H9 (cell line): ENCODE results near the gene DDX25. TPM values are rescaled to one million over a fixed set of nuclear protein-coding genes. Genes with fewer than 3 reads are reported as not detected.

Source experiments
- DNase-seq: peaks from one replicate; pipeline ENCODE4 v3.0.0-alpha.2; 2017
- H2AFZ ChIP-seq: one replicate; pipeline ENCODE4 v1.6.1; 2013; ENCODE audit warnings: mild to moderate bottlenecking, low read length, control low read depth, moderate library complexity
- H2AK5ac ChIP-seq: 2 replicates; pipeline ENCODE4 v1.6.1; 2013; ENCODE audit warnings: low read length, control low read depth, mixed read lengths; ENCODE audit not compliant: insufficient read length
- H2BK120ac ChIP-seq: one replicate; pipeline ENCODE4 v1.6.1; 2013; ENCODE audit warnings: low read depth, mild to moderate bottlenecking, low read length, control low read depth, inconsistent platforms; ENCODE audit not compliant: poor library complexity, severe bottlenecking
- H2BK12ac ChIP-seq: 2 replicates; pipeline ENCODE4 v1.6.1; 2013; ENCODE audit warnings: low read length, control low read depth, mixed read lengths, low read depth; ENCODE audit not compliant: insufficient read length
- H2BK15ac ChIP-seq: 2 replicates; pipeline ENCODE4 v1.6.1; 2013; ENCODE audit warnings: low read depth, low read length, control low read depth
- H2BK20ac ChIP-seq: one replicate; pipeline ENCODE4 v1.6.1; 2013; ENCODE audit warnings: low read depth, mild to moderate bottlenecking, low read length, control low read depth, inconsistent platforms; ENCODE audit not compliant: poor library complexity, severe bottlenecking
- H2BK5ac ChIP-seq: 2 replicates; pipeline ENCODE4 v1.6.1; 2013; ENCODE audit warnings: low read length, control low read depth, mixed read lengths; ENCODE audit not compliant: insufficient read length
- H3K14ac ChIP-seq: 2 replicates; pipeline ENCODE4 v1.6.1; 2013; ENCODE audit warnings: low read length, control low read depth; ENCODE audit not compliant: insufficient read depth
- H3K18ac ChIP-seq: 2 replicates; pipeline ENCODE4 v1.6.1; 2013; ENCODE audit warnings: low read depth, mild to moderate bottlenecking, mixed read lengths, low read length, control low read depth; ENCODE audit not compliant: insufficient read length
- H3K23ac ChIP-seq: 2 replicates; pipeline ENCODE4 v1.6.1; 2013; ENCODE audit warnings: low read length, control low read depth, mixed read lengths, low read depth; ENCODE audit not compliant: insufficient read length
- H3K23me2 ChIP-seq: 2 replicates; pipeline ENCODE4 v1.6.1; 2013; ENCODE audit warnings: low read depth, mild to moderate bottlenecking, mixed read lengths, low read length, control low read depth; ENCODE audit not compliant: insufficient read length, poor library complexity, severe bottlenecking
- H3K27ac ChIP-seq: 2 replicates; pipeline ENCODE4 v1.5.1; 2013; ENCODE audit warnings: low read length, control low read depth, mixed read lengths, low read depth; ENCODE audit not compliant: insufficient read length
- H3K27me3 ChIP-seq: 2 replicates; pipeline ENCODE4 v1.6.1; 2013; ENCODE audit warnings: low read length, control low read depth, inconsistent platforms; ENCODE audit not compliant: insufficient read depth
- H3K4ac ChIP-seq: 2 replicates; pipeline ENCODE4 v1.6.1; 2013; ENCODE audit warnings: low read depth, mild to moderate bottlenecking, control low read depth, inconsistent platforms, low read length, moderate library complexity
- H3K4me1 ChIP-seq: 2 replicates; pipeline ENCODE4 v1.6.1; 2013; ENCODE audit warnings: low read length, control low read depth, inconsistent platforms; ENCODE audit not compliant: insufficient read depth
- H3K4me2 ChIP-seq: 2 replicates; pipeline ENCODE4 v1.6.1; 2013; ENCODE audit warnings: low read length, control low read depth, mixed read lengths; ENCODE audit not compliant: insufficient read length, insufficient read depth
- H3K56ac ChIP-seq: 2 replicates; pipeline ENCODE4 v1.6.1; 2013; ENCODE audit warnings: low read depth, mild to moderate bottlenecking, mixed read lengths, low read length, control low read depth; ENCODE audit not compliant: insufficient read length
- H3K79me1 ChIP-seq: 2 replicates; pipeline ENCODE4 v1.6.1; 2013; ENCODE audit warnings: low read depth, mild to moderate bottlenecking, moderate library complexity, low read length, control low read depth, inconsistent platforms; ENCODE audit not compliant: insufficient read depth, poor library complexity, severe bottlenecking
- H3K79me2 ChIP-seq: 2 replicates; pipeline ENCODE4 v1.6.1; 2013; ENCODE audit warnings: low read length, control low read depth, inconsistent platforms; ENCODE audit not compliant: insufficient read depth
- H3K9ac ChIP-seq: 2 replicates; pipeline ENCODE4 v1.6.1; 2013; ENCODE audit warnings: low read length, control low read depth, mixed read lengths; ENCODE audit not compliant: insufficient read length; ENCODE audit errors: extremely low read depth
- H3K9me3 ChIP-seq: one replicate; pipeline ENCODE4 v1.6.1; 2013; ENCODE audit warnings: low read depth, low read length, inconsistent platforms; ENCODE audit not compliant: control insufficient read depth
- H3T11ph ChIP-seq: one replicate; pipeline ENCODE4 v1.6.1; 2013; ENCODE audit warnings: mild to moderate bottlenecking, low read length, control low read depth, inconsistent platforms
- H4K20me1 ChIP-seq: one replicate; pipeline ENCODE4 v1.6.1; 2013; ENCODE audit not compliant: control insufficient read depth, insufficient read length, insufficient read depth
- H4K5ac ChIP-seq: 2 replicates; pipeline ENCODE4 v1.6.1; 2013; ENCODE audit warnings: low read depth, mild to moderate bottlenecking, mixed read lengths, low read length, control low read depth; ENCODE audit not compliant: insufficient read length
- H4K8ac ChIP-seq: replicated peaks from 2 replicates; pipeline ENCODE4 v1.6.1; 2013; ENCODE audit warnings: low read length, control low read depth, mixed read lengths, low read depth; ENCODE audit not compliant: insufficient read length
- H4K91ac ChIP-seq: 2 replicates; pipeline ENCODE4 v1.6.1; 2013; ENCODE audit warnings: low read depth, mild to moderate bottlenecking, moderate library complexity, mixed read lengths, low read length, control low read depth; ENCODE audit not compliant: insufficient read length
- H3K27ac Mint-ChIP-seq, 3 experiments: 2 replicates in 2 of 3; 3 replicates in 1 of 3; pipeline ENCODE4 v1.8.0; 2020 to 2021; ENCODE audit warnings: mixed read lengths in 3 of 3, mild to moderate bottlenecking in 1 of 3, moderate library complexity in 1 of 3
- H3K27me3 Mint-ChIP-seq: 2 replicates; pipeline ENCODE4 v1.8.0; 2021; ENCODE audit warnings: low read depth, mild to moderate bottlenecking, moderate library complexity, mixed read lengths
- H3K36me3 Mint-ChIP-seq, 3 experiments: 2 replicates in 2 of 3; 3 replicates in 1 of 3; pipeline ENCODE4 v1.8.0; 2020 to 2021; ENCODE audit warnings: low read depth in 3 of 3, mixed read lengths in 3 of 3; ENCODE audit not compliant: insufficient read depth in 1 of 3
- H3K4me1 Mint-ChIP-seq, 2 experiments: 2 replicates each; pipeline ENCODE4 v1.8.0; 2020; ENCODE audit warnings: mixed read lengths in 2 of 2
- H3K4me3 Mint-ChIP-seq, 2 experiments: 2 replicates in 1 of 2; 3 replicates in 1 of 2; pipeline ENCODE4 v1.8.0; 2020 to 2021; ENCODE audit warnings: mild to moderate bottlenecking in 2 of 2, mixed read lengths in 2 of 2, moderate library complexity in 1 of 2
- H3K9me3 Mint-ChIP-seq, 2 experiments: 2 replicates in 1 of 2; 3 replicates in 1 of 2; pipeline ENCODE4 v1.8.0; 2020; ENCODE audit warnings: mild to moderate bottlenecking in 2 of 2, mixed read lengths in 2 of 2, moderate library complexity in 1 of 2
- WGBS: extraction: QIAGEN DNeasy Blood & Tissue Kit; methylation state at CpG from one replicate; pipeline ENCODE4 v1.1.7; 2013; ENCODE audit warnings: missing lambda C conversion rate, low lambda C conversion rate, mixed read lengths; ENCODE audit not compliant: insufficient read length; ENCODE audit errors: extremely low coverage; 5-methylcytosine and 5-hydroxymethylcytosine counted together
- total RNA-seq: library from RNA; stranded (reverse); gene quantifications from 2 replicates; pipeline ENCODE4 v1.2.1, GENCODE V29; 2021
- TF ChIP-seq, protein P1 (sequence below): fragments of 200-600 bp; sonication (generic); conservative IDR thresholded peaks from 3 replicates; pipeline ENCODE4 v1.8.0; 2021; ENCODE audit warnings: antibody characterized with exemption, mild to moderate bottlenecking

Gene DDX25
- total RNA-seq, 1 experiment from 2014 or later = 6.9 TPM

DNA sequence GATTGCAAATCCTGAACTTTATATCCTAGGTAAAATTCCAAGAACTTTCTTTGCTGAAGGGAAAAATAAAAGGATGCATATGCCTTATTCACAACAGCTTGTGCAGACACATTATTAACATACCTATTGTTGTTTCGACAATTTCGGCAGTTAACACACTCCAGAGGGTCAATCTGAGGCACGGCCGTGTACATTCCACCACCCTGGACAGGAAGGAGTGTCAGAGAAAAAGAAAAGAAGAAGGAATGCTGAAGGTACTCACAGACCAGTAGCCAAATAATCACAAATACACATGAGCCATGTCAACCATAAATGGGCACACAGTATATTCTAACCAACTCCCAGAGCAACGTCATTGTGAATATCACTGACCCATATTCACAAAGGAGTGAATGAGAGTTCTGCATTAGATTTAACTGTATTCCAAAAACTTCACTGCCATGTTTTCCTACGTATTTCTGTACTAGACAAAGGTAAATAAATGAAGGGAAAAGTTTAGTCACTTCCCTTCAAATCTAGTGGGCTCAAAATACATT lies 73.9 kb downstream of the DDX25 start:
- H3K27ac ChIP-seq = no peak overlapping the region
- H2BK12ac ChIP-seq = no peak overlapping the region
- peaks cover 20 to 25% of the 10 kb centered on the region in 2 experiments for H3K4me1 Mint-ChIP-seq
- WGBS = no CpG with 5 or more reads among the region's 6 CpGs
- H3K23me2 ChIP-seq = no peaks in the 10 kb centered on the region
- no peaks in the 10 kb centered on the region for H3K79me2 ChIP-seq
- H3K79me1 ChIP-seq = no peaks in the 10 kb centered on the region
- no peak overlapping the region for H3T11ph ChIP-seq
- no peak overlapping the region for H2AFZ ChIP-seq
- H4K20me1 ChIP-seq = no peaks in the 10 kb centered on the region
- no peak overlapping the region for H4K91ac ChIP-seq
- no peak overlapping the region for H2BK5ac ChIP-seq
- H3K4me2 ChIP-seq = no peak overlapping the region
- no peak overlapping the region for H2AK5ac ChIP-seq
- no peak overlapping the region for H2BK15ac ChIP-seq
- no peak overlapping the region for H3K4me3 Mint-ChIP-seq
- no peaks in the 10 kb centered on the region for H3K27me3 Mint-ChIP-seq
- no peak overlapping the region; a peak in 1 of 7 replicates for H3K27ac Mint-ChIP-seq
- no peak overlapping the region for H4K8ac ChIP-seq
- H3K18ac ChIP-seq = no peak overlapping the region
- H3K9ac ChIP-seq = no peak overlapping the region
- TF ChIP-seq, protein P1, sequence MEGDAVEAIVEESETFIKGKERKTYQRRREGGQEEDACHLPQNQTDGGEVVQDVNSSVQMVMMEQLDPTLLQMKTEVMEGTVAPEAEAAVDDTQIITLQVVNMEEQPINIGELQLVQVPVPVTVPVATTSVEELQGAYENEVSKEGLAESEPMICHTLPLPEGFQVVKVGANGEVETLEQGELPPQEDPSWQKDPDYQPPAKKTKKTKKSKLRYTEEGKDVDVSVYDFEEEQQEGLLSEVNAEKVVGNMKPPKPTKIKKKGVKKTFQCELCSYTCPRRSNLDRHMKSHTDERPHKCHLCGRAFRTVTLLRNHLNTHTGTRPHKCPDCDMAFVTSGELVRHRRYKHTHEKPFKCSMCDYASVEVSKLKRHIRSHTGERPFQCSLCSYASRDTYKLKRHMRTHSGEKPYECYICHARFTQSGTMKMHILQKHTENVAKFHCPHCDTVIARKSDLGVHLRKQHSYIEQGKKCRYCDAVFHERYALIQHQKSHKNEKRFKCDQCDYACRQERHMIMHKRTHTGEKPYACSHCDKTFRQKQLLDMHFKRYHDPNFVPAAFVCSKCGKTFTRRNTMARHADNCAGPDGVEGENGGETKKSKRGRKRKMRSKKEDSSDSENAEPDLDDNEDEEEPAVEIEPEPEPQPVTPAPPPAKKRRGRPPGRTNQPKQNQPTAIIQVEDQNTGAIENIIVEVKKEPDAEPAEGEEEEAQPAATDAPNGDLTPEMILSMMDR = no peak
- peaks cover 4% of the 10 kb centered on the region; the same call in 1 of the 2 replicates for H3K4me1 ChIP-seq
- no peak overlapping the region for H4K5ac ChIP-seq
- no peak overlapping the region for H3K56ac ChIP-seq
- no peaks in the 10 kb centered on the region for H3K27me3 ChIP-seq
- H2BK120ac ChIP-seq = no peak overlapping the region
- no peak for DNase-seq
- H3K23ac ChIP-seq = no peak overlapping the region
- no peak overlapping the region for H3K14ac ChIP-seq
- no peaks in the 10 kb centered on the region for H3K9me3 Mint-ChIP-seq
- no peak overlapping the region for H2BK20ac ChIP-seq
- H3K36me3 Mint-ChIP-seq = peaks cover 0 to 6% (median 4%) of the 10 kb centered on the region in 3 experiments; a peak in 4 of 7 replicates
- H3K9me3 ChIP-seq = no peaks in the 10 kb centered on the region
- H3K4ac ChIP-seq = no peak overlapping the region

Other genes starting within 250 kb of the DDX25 start
- gene ACRV1, start 223.7 kb upstream of the DDX25 start, total RNA-seq = not detected in 2 replicates
- not detected in 2 replicates for gene PATE1, start 158.2 kb upstream of the DDX25 start, total RNA-seq
- 0.17 and 0.44 TPM in 2 replicates for gene PATE2, start 125.7 kb upstream of the DDX25 start, total RNA-seq
- gene PATE3, start 116.4 kb upstream of the DDX25 start, total RNA-seq = not detected in 2 replicates
- gene PATE4, start 71.2 kb upstream of the DDX25 start, total RNA-seq = not detected in 2 replicates
- 8.0 and 8.6 TPM in 2 replicates for gene HYLS1, start 16.8 kb upstream of the DDX25 start, total RNA-seq
- gene PUS3, start 1.3 kb upstream of the DDX25 start, total RNA-seq = 20.0 and 26.9 TPM in 2 replicates
- gene VSIG10L2, start 41.5 kb downstream of the DDX25 start, total RNA-seq = not detected in 2 replicates
- 16.0 and 17.2 TPM in 2 replicates for gene CDON, start 158.4 kb downstream of the DDX25 start, total RNA-seq